Measurements from ENCODE around the gene RAET1L. TPM values are rescaled to one million over a fixed set of nuclear protein-coding genes. Genes with fewer than 3 reads are reported as not detected.
"Not testable (repeated sequence)": the region's sequence is repeated elsewhere in the genome, so short reads cannot be mapped to it uniquely, and the experiment has no call there.

Gene RAET1L
- total and polyA plus RNA-seq, 3 donors from 2014 or later: 0.43 TPM; not detected in 2

GRCh38 chr6:149995971-149996370 lies 29.4 kb downstream of the RAET1L start:
- TF ChIP-seq POLR2A (IDR thresholded peaks at IDR 0.05): no peak
- TF ChIP-seq, protein P1, sequence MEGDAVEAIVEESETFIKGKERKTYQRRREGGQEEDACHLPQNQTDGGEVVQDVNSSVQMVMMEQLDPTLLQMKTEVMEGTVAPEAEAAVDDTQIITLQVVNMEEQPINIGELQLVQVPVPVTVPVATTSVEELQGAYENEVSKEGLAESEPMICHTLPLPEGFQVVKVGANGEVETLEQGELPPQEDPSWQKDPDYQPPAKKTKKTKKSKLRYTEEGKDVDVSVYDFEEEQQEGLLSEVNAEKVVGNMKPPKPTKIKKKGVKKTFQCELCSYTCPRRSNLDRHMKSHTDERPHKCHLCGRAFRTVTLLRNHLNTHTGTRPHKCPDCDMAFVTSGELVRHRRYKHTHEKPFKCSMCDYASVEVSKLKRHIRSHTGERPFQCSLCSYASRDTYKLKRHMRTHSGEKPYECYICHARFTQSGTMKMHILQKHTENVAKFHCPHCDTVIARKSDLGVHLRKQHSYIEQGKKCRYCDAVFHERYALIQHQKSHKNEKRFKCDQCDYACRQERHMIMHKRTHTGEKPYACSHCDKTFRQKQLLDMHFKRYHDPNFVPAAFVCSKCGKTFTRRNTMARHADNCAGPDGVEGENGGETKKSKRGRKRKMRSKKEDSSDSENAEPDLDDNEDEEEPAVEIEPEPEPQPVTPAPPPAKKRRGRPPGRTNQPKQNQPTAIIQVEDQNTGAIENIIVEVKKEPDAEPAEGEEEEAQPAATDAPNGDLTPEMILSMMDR (IDR thresholded peaks at IDR 0.05): no peak
- intact Hi-C loops (cut with DNase I; ENCODE audit: low total_unique reads): no loop called here
- WGBS, 2 donors: 71 to 82% methylated on average over 5 to 7 of the region's 7 CpGs
- Histone ChIP-seq H3K9me3 (no peaks in the 10 kb centered on the region), H3K4me3 (no peak overlapping the region), H3K36me3 (ENCODE audit: low read depth, missing control alignments) (no peaks in the 10 kb centered on the region), H3K27ac (no peak overlapping the region), H3K4me1 (no peaks in the 10 kb centered on the region), H3K27me3 (no peaks in the 10 kb centered on the region)
- no peak for DNase-seq

- H3K27ac ChIP-seq: no peak overlapping the region
- no peaks in the 10 kb centered on the region for H3K27me3 ChIP-seq
- 73 to 77% methylated on average over 6 of the region's 6 CpGs for WGBS, 2 donors
- H3K4me1 ChIP-seq: peaks cover 4% of the 10 kb centered on the region
- H3K36me3 ChIP-seq (ENCODE audit: low read depth, missing control alignments): no peaks in the 10 kb centered on the region
- intact Hi-C loops (cut with DNase I; ENCODE audit: low total_unique reads): no loop called here
- H3K9me3 ChIP-seq: no peaks in the 10 kb centered on the region
- no peak for DNase-seq
- no peak overlapping the region for H3K4me3 ChIP-seq
- TF ChIP-seq, protein P1 (IDR thresholded peaks at IDR 0.05): no peak
These were observed 30.0 kb downstream of the RAET1L start for GRCh38 chr6:149995235-149995750.

DNA sequence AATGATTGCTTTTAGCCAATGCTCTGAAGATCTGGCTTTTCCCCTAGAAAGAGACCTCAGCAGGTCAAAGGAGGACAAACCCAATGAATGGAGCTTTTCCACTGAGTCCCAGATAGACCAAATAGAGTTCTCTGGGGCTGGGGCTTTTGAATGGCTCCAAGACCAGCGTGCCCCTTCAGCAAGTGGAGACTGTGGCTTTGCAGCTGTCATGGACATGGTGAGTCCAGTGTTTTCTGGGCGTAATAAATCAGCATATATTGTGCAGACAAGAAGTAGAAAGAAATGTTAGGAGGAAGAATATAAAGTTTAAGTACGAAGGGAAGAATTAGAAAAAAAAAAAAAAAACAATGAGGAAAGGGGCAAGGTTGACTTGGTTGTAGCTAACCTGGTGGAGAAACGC lies 33.5 kb downstream of the RAET1L start:
- no peaks in the 10 kb centered on the region for H3K36me3 ChIP-seq (ENCODE audit: low read depth, missing control alignments)
- 39 to 46% methylated on average over 4 of the region's 4 CpGs for WGBS, 2 donors
- no peaks in the 10 kb centered on the region for H3K9me3 ChIP-seq
- TF ChIP-seq POLR2A (IDR thresholded peaks at IDR 0.05): no peak
- TF ChIP-seq, protein P1 (IDR thresholded peaks at IDR 0.05): no peak
- H3K4me3 ChIP-seq: no peak overlapping the region
- H3K27me3 ChIP-seq: no peaks in the 10 kb centered on the region
- intact Hi-C loops (cut with DNase I; ENCODE audit: low total_unique reads): no loop called here
- H3K27ac ChIP-seq: no peak overlapping the region
- DNase-seq: no peak
- peaks cover 7% of the 10 kb centered on the region for H3K4me1 ChIP-seq

DNA sequence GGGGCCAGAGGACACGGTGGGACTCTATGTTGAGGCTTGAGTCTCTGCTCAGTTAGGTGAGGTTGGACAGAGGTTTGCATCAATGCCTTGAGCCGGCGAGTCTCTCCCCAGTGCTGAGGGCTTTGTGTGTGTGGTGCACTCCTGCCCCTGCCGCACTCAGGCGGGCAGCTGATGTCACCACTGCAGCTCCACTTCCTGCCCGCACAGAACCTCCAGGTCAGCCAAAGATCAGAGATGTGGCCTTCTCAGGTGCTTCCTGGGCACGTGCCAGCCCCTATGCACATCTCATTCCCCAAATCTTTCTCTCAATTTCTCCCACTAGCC lies 33.9 kb downstream of the RAET1L start:
- H3K9me3 ChIP-seq; H3K27ac ChIP-seq; DNase-seq; intact Hi-C loops (cut with DNase I; ENCODE audit: low total_unique reads); H3K36me3 ChIP-seq (ENCODE audit: low read depth, missing control alignments); H3K27me3 ChIP-seq; H3K4me1 ChIP-seq: not testable (repeated sequence)
- H3K4me3 ChIP-seq: peak overlapping the region in 1 of 2 donors; percentile 2
- 5 to 6% methylated on average over 7 of the region's 7 CpGs for WGBS, 2 donors

DNA sequence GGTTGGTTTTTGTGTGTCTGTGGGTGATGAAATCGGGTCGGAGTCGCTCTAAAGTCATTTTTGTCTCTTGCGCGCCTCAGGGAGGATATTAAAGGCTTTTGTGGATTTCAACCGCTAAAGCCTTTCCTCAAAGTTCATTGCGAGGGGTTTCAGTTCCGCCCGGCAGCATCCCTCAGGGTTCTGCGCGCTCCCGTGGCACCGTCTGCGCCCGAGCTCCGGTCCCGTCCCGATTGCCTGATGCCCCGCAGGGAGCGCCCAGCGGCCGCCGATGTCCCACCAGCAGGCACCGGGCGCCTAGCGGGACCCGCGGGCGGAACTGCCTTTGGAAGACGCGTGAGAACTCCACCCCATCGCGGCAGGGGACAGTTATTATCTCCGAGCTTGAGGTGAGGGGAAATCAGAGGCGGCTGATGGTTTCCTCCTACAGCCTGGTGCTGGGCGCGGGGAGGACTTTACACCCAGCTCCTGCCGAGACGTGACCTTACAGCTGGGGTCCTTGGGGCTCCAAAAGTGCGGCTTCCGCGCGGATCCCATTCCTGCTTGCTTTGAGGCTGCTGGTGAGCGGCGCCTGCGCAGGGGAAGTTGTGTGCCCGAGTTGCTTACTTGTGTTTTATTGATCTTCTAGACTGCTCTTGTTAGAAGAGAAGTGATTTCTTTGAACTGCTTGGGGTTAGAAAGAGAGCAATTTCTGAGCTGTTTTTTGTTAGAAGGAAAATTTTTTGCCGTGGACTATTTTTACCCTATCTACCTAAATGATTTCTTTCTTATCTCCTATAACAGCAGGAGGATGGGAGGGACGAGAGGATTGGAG lies 34.5 kb downstream of the RAET1L start:
- H3K36me3 ChIP-seq (ENCODE audit: low read depth, missing control alignments): no peaks in the 10 kb centered on the region
- H3K4me1 ChIP-seq: peaks cover 7% of the 10 kb centered on the region
- peak overlapping the region; percentile 2 to 12 for H3K4me3 ChIP-seq
- H3K9me3 ChIP-seq: no peaks in the 10 kb centered on the region
- H3K27me3 ChIP-seq: no peaks in the 10 kb centered on the region
- 2 to 4% methylated on average over 39 to 49 of the region's 49 CpGs for WGBS, 2 donors
- DNase-seq: peak; percentile 33
- TF ChIP-seq POLR2A (IDR thresholded peaks at IDR 0.05): no peak
- TF ChIP-seq, protein P1 (IDR thresholded peaks at IDR 0.05): no peak
- intact Hi-C loops (cut with DNase I; ENCODE audit: low total_unique reads): no loop called here
- no peak overlapping the region for H3K27ac ChIP-seq

All from testis (tissue), 3 donors.